Measurements from ENCODE around the gene ARHGEF4. TPM values are rescaled to one million over a fixed set of nuclear protein-coding genes. Genes with fewer than 3 reads are reported as not detected.
A peak's percentile ranks its signal among the peaks of the same experiment; 100 is the strongest.

Gene ARHGEF4
- total RNA-seq, 4 donors from 2014 or later = 108 to 378 (median 134) TPM

DNA sequence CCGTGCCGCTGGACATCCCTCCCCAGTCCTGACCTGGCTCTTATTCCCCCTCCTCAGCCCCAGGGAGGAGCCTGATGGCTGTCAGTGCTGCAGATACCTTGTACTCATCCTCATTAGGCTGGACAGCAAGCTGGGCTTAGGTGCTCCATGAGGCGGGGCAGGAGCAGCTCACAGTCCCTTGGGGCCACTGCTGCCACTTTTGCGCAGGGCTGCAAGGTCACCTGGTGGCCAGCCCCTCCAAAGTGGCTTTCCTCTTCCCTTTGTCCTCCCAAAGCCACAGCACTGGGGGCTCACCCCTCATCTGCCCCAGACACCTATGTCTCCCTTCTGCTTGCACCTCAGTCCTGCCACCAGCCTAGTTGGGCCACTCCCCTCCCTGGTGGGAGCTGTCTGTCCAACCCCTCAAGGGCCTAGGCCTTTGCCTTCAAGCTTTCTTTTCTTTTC is 195.7 kb downstream of the ARHGEF4 start:
- no peak overlapping the region for H3K27ac ChIP-seq
- H3K36me3 ChIP-seq = no peaks in the 10 kb centered on the region
- 90% methylated on average over 4 of the region's 4 CpGs for WGBS
- peak in 1 of 2 donors; percentile 55 for DNase-seq (ENCODE audit: low spot score in 2 of 2)
- no peaks in the 10 kb centered on the region for H3K9me3 ChIP-seq
- H3K4me3 ChIP-seq = no peak overlapping the region
- peaks cover 10% of the 10 kb centered on the region for H3K27me3 ChIP-seq
- TF ChIP-seq POLR2AphosphoS5 (IDR thresholded peaks at IDR 0.05) = no peak
- no peak for TF ChIP-seq POLR2A (IDR thresholded peaks at IDR 0.05)
- TF ChIP-seq, protein P1, sequence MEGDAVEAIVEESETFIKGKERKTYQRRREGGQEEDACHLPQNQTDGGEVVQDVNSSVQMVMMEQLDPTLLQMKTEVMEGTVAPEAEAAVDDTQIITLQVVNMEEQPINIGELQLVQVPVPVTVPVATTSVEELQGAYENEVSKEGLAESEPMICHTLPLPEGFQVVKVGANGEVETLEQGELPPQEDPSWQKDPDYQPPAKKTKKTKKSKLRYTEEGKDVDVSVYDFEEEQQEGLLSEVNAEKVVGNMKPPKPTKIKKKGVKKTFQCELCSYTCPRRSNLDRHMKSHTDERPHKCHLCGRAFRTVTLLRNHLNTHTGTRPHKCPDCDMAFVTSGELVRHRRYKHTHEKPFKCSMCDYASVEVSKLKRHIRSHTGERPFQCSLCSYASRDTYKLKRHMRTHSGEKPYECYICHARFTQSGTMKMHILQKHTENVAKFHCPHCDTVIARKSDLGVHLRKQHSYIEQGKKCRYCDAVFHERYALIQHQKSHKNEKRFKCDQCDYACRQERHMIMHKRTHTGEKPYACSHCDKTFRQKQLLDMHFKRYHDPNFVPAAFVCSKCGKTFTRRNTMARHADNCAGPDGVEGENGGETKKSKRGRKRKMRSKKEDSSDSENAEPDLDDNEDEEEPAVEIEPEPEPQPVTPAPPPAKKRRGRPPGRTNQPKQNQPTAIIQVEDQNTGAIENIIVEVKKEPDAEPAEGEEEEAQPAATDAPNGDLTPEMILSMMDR (IDR thresholded peaks at IDR 0.05) = no peak
- H3K4me1 ChIP-seq = peaks cover 23% of the 10 kb centered on the region

DNA sequence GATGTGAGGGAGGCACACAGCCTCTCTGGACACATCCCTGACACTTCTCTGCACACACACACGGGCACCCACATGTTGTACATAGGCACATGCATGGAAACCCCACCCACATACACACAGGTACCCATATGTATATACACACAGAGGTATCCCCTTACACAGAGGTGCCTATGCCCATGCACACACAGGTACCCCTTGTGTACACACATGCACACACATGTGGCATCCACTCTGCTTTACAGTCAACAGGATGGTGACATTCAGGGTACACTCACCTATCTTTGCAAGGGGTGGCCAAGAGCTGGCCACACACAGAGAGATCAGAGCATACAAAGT is 197.0 kb downstream of the ARHGEF4 start:
- H3K4me3 ChIP-seq = no peak overlapping the region
- no peaks in the 10 kb centered on the region for H3K36me3 ChIP-seq
- peaks cover 23% of the 10 kb centered on the region for H3K4me1 ChIP-seq
- WGBS = 56% methylated on average over 1 of the region's 1 CpG
- DNase-seq (ENCODE audit: low spot score in 2 of 2) = no peak
- H3K9me3 ChIP-seq = no peaks in the 10 kb centered on the region
- TF ChIP-seq, protein P1 (IDR thresholded peaks at IDR 0.05) = no peak
- TF ChIP-seq EP300 (IDR thresholded peaks at IDR 0.05) (no peak), POLR2A (IDR thresholded peaks at IDR 0.05) (no peak), POLR2AphosphoS5 (IDR thresholded peaks at IDR 0.05) (no peak)
- no peak overlapping the region for H3K27ac ChIP-seq
- peaks cover 10% of the 10 kb centered on the region for H3K27me3 ChIP-seq

DNA sequence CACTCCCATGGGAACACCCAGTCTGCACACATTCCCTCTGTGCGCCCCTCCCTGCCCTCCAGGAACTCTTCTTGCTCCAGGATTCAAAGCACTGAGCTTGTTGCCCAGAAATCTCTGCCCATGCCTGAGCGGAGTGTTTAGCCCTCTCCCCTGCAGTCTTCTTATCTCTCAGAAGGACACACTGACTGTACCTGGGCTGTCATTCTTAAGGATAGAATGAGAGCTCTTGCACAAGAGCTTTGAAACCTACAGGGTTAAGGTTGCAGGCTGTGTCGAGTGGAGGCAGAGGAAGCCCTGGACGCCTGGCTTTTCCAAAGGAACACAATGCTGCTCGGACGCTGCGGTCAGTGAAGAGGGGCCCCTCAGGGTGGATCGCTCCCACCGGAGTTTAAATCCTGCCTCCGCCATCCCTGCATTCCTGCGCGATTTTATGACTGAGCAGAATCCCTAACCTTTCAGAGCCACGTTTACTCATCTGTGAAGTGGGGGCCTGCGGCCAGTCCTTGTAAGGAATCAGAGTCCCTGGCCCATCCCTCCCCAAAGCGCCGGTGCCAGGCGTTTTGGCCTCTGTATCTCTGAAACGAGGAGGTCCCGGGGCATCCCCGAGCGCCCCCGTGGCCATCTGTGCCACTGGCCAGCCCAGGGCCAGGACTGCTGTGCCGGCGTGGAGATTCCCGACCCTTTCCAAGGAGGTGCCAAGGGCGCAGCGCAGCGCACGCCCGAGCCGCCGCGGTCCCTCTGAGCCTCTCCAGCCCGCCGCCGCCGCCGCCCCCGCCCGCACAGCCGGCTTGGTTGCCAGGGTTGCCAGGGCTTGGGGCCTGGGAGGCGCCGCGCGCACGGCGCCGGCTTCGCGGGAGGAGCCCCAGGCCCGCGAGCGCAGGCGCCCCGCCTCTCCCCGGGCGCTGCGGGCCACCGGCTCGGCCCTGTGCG is 197.7 kb downstream of the ARHGEF4 start:
- WGBS = 13% methylated on average over 13 of the region's 61 CpGs
- no peaks in the 10 kb centered on the region for H3K9me3 ChIP-seq
- peak overlapping the region; percentile 59 for H3K4me3 ChIP-seq
- H3K36me3 ChIP-seq = peaks cover 1% of the 10 kb centered on the region
- H3K4me1 ChIP-seq = peaks cover 23% of the 10 kb centered on the region
- peaks cover 10% of the 10 kb centered on the region for H3K27me3 ChIP-seq
- no peak for TF ChIP-seq POLR2AphosphoS5 (IDR thresholded peaks at IDR 0.05)
- TF ChIP-seq POLR2A (IDR thresholded peaks at IDR 0.05) = no peak
- TF ChIP-seq, protein P1 (IDR thresholded peaks at IDR 0.05) = no peak
- TF ChIP-seq EP300 (IDR thresholded peaks at IDR 0.05) = no peak
- peak overlapping the region; percentile 24 for H3K27ac ChIP-seq
- DNase-seq (ENCODE audit: low spot score in 2 of 2) = peak; percentile 54 to 76

DNA sequence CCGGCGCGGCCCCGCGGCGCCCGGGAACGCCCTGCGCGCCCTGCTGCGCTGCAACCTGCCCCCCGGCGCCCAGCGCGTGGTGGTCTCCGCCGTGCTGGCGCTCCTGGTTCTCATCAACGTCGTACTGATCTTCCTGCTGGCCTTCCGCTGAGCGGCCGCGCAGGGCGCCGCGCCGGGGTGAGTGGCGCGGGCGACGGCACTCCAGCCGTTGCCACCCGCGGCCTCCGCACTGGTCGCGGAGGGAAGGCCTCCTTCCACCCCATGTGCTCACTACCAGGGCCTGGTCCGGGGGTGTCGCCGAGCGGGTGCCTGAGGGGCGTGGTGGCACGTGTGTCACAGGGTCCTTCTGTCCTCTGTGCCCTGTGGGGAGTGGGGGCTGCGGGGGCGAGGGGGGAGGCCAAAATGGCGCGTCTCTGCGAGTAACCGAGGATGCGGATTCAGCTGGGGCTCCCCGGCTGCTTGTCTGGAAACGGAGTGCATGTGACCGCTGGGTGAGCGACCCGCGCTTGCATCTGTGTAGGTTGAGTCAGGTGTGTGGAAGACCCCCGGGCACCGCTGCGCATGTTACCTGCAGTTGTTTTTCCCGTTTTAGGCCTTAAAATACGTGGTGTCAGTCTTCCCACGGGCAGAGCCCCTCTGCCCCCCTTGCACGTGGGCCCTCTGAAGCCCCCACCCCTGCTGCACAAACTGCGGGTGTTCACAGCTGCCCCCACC is 198.6 kb downstream of the ARHGEF4 start:
- H3K27me3 ChIP-seq = peaks cover 10% of the 10 kb centered on the region
- WGBS = 4% methylated on average over 42 of the region's 65 CpGs
- DNase-seq (ENCODE audit: low spot score in 2 of 2) = peak; percentile 61 to 73

More for the DNA sequence above, 198.6 kb downstream of the ARHGEF4 start:
- H3K4me3 ChIP-seq = peak overlapping the region; percentile 59
- no peak overlapping the region for H3K27ac ChIP-seq
- no peaks in the 10 kb centered on the region for H3K9me3 ChIP-seq
- peaks cover 10% of the 10 kb centered on the region for H3K36me3 ChIP-seq
- peaks cover 23% of the 10 kb centered on the region for H3K4me1 ChIP-seq
- TF ChIP-seq, protein P1 (IDR thresholded peaks at IDR 0.05) = no peak
- TF ChIP-seq POLR2AphosphoS5 (IDR thresholded peaks at IDR 0.05) = no peak
- no peak for TF ChIP-seq POLR2A (IDR thresholded peaks at IDR 0.05)
- no peak for TF ChIP-seq EP300 (IDR thresholded peaks at IDR 0.05)

Measured in suprapubic skin (tissue), 4 donors.